Hematopoietic multipotent progenitor cell treated with erythropoietin and hydrocortisone succinate and interleukin-3 and kit ligand, for 17 days (in vitro differentiated cells): ENCODE measurements around the gene MYO18B.

Experiments
- DNase-seq: peaks from one replicate; pipeline ENCODE4 v3.0.0-alpha.2; 2015; ENCODE audit warnings: low spot score

The MYO18B gene

DNA sequence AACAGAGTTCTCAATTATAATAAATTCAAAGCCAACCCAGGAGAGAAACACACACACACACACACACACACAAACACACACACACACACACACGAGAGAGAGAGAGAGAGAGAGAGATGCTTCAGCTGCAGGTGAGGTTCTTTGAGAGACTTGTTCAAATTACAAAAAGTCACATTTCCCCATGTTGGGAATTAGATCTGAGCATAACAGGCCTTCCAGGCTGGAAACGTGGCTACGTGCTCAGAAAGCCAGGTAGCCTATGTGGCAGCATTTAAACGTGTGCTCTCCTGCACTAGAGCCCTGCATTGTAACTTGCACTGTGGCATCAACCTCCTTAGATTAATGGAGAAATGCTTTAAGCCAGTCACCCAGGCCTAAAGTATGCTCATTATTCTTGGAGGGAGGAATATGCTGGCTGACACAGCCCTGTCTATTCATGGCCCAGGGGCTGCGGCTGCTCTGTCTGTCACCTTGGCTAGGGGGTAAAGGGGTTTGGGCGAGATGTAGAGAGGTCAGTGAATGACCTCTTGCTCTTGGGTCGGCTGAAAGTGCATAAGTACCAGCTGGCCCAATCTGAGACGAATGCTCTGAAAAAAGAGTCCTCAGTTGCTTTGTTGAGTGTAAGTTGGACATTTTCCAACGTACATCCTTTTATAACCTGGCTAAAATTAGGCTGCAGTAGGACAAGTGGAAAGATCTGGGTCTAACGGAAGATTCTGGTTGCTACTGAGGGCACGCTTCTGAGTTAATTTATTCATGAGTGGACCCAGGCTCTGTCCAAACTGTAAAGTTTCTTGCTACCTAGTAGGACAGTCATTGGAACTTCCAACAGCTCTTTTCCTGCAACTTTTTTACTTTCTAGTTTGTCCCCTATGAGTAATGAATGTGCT lies 256.1 kb downstream of the MYO18B start:
- DNase-seq: no peak

DNA sequence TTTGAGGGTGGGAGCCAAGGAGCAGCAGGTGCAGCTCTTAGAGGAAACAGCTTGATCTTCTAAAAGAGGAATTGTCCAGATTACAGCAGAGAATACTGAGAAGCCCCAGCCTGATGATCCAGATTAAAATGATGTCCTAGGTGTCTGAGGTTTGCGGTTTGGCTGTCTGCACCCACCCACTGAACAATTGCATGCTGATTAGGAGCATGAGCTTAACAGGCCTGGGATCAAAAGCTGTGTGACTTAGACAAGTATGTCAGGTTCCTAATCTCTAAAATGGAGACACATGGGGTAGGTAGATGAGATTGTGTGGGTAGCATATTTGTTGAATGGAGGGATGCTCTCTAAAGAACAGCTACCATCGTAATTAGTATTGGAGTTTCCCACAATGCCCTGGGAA lies 260.5 kb downstream of the MYO18B start:
- no peak for DNase-seq

DNA sequence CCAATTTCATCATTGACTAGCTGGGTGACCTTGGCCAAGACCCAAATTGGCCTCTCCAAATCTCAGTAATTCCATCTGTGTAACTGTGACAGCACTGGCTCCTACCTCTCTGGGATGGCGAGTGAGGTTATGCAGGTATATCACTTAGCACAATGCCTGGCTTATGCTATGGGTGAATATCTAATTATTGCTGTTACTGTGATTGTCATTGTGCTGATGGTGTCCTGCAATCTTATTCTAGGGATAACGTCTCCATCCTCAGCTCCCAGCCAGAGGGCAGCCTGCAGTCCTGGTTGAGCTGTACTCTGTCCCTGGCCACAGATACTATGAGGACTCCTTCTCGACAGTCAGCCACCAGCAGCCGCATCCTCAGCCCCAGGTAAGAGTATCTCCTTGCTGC lies 262.5 kb downstream of the MYO18B start:
- no peak for DNase-seq

GRCh38 chr22:26008587-26008986 lies 266.6 kb downstream of the MYO18B start:
- no peak for DNase-seq

- DNase-seq: no peak
Observed at GRCh38 chr22:26016916-26017315, 274.9 kb downstream of the MYO18B start.

GRCh38 chr22:26017932-26018331 lies 275.9 kb downstream of the MYO18B start:
- no peak for DNase-seq

DNA sequence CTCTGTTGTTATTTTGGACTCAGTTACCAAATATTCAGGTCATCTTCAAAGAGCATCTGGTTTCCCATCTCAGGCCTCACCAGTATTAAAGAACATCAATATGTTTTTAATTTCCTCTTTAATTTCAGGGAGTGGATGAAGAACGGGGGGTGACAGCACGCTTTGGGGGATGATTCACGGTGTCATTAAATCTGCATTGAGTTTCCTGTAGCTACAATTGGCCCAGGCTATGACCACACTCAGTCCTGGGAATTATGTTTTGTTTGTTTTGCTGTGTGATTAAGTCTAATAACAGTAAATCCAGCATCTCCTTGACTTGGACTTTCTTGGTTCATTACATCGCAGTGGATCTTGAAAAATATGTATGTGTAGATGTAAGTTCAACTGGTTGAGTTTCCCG lies 277.6 kb downstream of the MYO18B start:
- DNase-seq: no peak

DNA sequence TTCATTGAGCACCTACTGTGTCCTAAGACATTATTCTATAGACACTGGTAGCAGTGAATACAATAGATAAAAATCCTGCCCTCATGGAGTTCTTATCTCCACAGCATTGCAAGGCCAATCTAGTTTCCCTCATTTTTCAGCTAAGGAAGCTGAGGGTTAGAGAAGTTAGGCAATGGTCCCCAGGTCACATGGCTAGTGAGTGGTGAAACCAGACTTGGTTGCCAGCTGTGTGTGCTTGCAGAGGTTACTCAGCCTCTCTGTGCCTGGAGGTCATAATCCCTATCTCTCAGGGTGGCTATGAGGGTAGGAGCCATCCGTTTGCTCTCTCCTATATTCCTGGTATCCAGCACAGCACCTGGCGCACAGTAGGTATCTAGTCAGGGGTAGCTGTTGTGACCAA lies 279.5 kb downstream of the MYO18B start:
- no peak for DNase-seq

DNA sequence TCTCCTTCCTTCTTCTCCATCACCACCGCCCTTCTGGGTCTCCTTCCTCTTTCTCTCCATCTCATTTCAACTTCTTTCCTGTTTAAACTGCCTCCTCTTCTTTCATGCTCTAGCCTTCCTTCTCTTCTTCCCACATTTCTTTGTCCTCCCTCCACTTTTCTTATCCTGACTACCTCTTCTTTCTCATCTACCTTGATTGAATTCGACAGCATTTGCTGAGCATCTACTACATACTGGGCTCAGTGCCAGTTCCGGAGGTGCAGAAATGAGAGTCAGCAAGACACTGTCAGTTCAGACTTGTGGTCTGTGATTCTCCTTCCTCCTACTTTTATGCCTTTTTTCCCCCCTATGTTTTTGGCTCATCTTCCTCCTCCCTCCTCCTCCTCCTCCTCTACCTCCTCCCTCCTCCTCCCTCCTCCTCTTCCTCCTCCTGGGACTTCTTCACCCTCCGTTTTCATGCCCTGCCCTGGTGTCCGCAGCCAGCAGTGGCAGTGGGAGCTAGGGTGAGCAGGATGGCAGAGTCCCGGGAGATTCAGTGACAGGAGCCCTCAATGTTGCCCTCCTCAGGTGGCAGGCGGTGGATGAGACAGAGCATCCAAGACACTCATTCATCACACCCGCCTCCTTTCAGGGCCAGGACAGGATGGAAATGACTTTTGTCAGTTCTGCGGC lies 281.3 kb downstream of the MYO18B start:
- no peak for DNase-seq

- DNase-seq: no peak
Observed at GRCh38 chr22:26025626-26026025, 283.6 kb downstream of the MYO18B start.

- no peak for DNase-seq
Observed at GRCh38 chr22:26027341-26027740, 285.4 kb downstream of the MYO18B start.

DNA sequence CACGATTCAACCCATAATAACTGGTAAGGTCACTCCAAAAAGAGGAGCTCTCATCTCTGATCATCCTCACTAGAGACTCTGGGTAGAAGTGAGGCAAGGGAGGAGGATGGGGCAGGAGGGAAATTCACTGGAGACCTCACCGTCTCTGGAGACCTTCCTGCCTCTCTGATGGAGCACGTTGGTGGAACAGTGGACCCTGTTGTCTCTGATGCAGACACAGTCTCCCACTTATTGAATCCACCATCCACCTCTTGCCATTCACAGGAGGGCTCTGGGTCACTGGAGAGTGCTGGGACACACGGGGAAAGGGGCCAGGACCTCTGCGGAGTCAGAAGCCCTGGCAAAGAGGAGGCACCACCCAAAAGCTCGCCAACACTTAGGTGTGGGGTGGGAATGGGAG lies 289.7 kb downstream of the MYO18B start:
- DNase-seq: no peak

DNA sequence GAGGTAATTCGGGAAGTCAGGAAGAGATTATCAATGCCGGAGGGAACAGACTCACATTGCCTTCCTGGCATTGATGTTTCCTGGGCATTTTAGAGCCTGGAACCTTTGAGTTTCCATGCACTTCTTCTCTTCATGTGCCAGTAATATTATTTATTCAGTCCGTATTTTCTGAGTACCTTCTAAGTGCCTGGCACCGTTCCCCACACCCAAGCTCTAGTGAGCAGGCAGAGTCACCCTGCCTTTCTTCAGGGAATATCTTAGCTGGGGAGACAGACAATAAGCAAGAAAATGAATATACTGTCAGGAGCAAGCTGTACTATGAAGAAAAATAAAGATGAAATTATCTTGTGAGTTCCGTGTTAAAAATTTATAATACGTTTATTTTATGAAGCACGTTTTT lies 291.1 kb downstream of the MYO18B start:
- DNase-seq: no peak

DNA sequence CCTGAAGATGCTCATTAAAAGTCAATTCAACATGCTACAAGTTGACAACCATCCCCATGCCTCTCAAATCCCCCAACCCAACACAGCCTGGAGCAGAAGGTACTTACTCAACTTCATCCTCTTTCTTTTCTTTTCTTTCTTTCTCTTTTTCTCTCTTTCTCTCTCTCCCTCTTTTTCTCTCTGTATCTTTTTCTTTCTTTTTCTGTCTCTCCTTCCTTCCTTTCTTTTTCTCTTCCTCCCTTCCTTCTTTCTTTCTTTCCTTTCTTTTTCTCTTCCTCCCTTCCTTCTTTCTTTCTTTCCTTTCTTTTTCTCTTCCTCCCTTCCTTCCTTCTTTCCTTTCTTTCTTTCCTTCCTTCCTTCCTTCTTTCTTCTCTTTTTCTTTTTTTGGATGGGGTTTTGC lies 291.6 kb downstream of the MYO18B start:
- DNase-seq: no peak

GRCh38 chr22:26035523-26035922 lies 293.5 kb downstream of the MYO18B start:
- DNase-seq: no peak

DNA sequence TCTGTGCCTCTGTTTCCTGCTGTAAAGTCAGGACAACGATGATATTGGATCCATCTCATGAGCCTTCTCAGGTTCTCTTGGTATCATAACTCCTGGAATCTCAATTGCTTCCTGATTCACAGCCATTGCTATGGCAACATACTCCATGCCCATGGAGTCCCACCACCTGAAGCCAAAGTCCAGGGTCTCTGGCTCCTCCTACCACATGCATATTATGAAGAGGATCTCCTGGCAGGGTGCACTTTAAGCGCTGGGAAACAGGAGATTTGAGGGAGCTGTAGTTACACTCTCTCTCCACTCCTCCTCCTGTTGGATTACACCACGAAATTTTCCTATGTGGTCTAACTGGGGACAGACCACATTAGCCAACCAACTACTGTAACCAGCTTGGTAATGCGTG lies 296.4 kb downstream of the MYO18B start:
- no peak for DNase-seq

- no peak for DNase-seq
Observed at GRCh38 chr22:26041931-26042330, 299.9 kb downstream of the MYO18B start.

DNA sequence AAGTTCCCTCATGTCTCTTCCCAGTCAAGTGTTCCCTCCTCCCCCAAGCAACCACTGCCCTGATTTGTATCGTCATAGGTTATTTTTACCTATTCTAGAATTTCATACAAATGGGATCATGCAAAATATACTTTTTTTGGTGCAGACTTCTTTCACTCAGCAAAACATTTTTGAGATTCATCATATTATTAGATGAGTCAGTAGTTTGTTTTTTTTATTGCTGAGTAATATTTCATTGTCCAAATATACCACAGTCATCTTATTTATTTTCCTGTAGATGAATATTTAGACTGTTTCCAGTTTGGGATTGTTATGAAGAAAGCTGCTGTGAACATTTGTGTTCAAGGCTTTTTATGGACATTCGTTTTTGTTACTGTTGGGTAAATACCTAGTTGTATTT lies 301.0 kb downstream of the MYO18B start:
- DNase-seq: no peak

DNA sequence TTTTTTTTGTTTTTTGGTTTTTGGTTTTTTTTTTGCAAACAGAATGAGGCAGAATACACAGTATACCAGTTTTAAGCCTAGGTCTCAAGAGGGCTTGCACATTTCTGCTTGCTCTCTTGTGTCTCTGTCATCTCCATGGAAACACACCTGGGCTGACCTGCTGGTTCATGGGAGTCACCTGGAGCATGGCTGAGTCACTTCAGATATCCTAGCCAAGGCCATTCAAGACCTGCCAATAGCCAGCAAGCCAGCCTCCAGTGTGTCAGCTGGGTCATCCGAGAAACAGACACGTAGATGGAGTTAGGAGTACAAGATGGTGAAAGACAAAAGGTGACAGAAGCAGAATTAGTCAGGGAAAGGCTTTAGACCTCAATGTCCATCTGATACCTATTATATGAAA lies 303.1 kb downstream of the MYO18B start:
- no peak for DNase-seq

DNA sequence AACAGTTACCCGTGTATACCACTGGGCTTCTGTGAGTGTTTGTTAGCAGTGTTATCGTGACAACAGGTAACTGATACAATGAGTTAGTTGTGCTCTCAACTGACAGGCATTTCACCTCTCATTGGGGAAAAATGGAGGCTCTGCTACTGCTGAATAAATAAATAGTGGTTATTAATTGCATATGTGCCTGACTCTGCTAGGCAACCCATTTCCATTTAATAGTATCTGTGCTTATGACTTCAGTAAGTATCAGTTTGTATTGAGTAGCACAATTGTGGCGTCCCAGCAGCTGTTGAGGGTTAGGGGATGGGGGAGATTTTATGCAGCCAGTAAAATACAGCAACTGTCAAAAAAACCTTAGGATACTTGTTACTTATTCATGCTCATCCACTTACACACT lies 303.9 kb downstream of the MYO18B start:
- DNase-seq: no peak

- no peak for DNase-seq
Observed at GRCh38 chr22:26047516-26047915, 305.5 kb downstream of the MYO18B start.

- DNase-seq: no peak
Observed at GRCh38 chr22:26047920-26048319, 305.9 kb downstream of the MYO18B start.

DNA sequence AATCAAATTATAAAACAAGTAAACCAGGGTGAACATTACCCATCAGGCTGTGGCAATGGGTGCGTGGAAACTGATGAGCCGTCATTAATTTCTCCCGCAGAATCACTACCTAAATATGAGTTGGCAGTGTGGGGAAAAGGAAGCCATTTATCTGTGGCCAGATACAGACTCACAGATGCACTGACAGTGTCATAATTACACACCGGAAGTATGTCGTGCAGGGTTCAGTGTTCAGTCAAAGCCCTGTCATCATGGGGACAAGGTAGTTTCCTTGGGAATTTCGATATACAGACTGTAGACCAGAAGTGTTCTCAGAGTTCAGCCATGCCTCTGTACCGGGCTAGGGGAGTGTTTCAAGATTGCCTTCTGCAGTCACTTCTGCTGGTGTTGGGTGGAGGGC lies 308.1 kb downstream of the MYO18B start:
- DNase-seq: no peak
